HG03095 (cell line): ENCODE measurements around the gene NAIP.
"Not testable (repeated sequence)": the region's sequence is repeated elsewhere in the genome, so short reads cannot be mapped to it uniquely, and the experiment has no call there.

ENCODE experiments used
- ATAC-seq: cut with Tn5 transposase; IDR thresholded peaks from one replicate; pipeline ENCODE4 v1.9.1; 2021; ENCODE audit warnings: moderate library complexity; ENCODE audit not compliant: unreplicated experiment

The NAIP gene

GRCh38 chr5:71025289-71025953 is at the start of gene NAIP:
TSS of gene NAIP (minus strand) at chr5:71025339. CDS start at chr5:71012915, 12,424 bp downstream.
- not testable (repeated sequence) for ATAC-seq

GRCh38 chr5:71067262-71067928 is 42.3 kb upstream of the NAIP start, which contains the start of gene GTF2H2:
TSS of gene GTF2H2 (minus strand) at chr5:71067676. CDS start at chr5:71062763, 4,913 bp downstream.
- peak; percentile 93 for ATAC-seq

- ATAC-seq, result not testable (repeated sequence)
Observed at GRCh38 chr5:71061322-71061721, 36.2 kb upstream of the NAIP start.

- ATAC-seq, result not testable (repeated sequence)
Observed at GRCh38 chr5:71059426-71059825, 34.3 kb upstream of the NAIP start.

GRCh38 chr5:71044808-71045207 is 19.7 kb upstream of the NAIP start:
- not testable (repeated sequence) for ATAC-seq

- ATAC-seq, result not testable (repeated sequence)
Observed at GRCh38 chr5:71044128-71044527, 19.0 kb upstream of the NAIP start.

GRCh38 chr5:71031046-71031776 is 6.1 kb upstream of the NAIP start:
- ATAC-seq, result not testable (repeated sequence)

- not testable (repeated sequence) for ATAC-seq
Observed at GRCh38 chr5:71020643-71021042, 4.5 kb downstream of the NAIP start.

- ATAC-seq, result not testable (repeated sequence)
Observed at GRCh38 chr5:71018376-71019005, 6.6 kb downstream of the NAIP start.

- ATAC-seq, result no peak
Observed at GRCh38 chr5:71014176-71014575, 11.0 kb downstream of the NAIP start.

GRCh38 chr5:71013575-71013974 is 11.6 kb downstream of the NAIP start:
- ATAC-seq, result no peak

GRCh38 chr5:71011194-71011792 is 13.8 kb downstream of the NAIP start:
- no peak for ATAC-seq

GRCh38 chr5:71006983-71007382 is 18.2 kb downstream of the NAIP start:
- ATAC-seq, result not testable (repeated sequence)

GRCh38 chr5:70984882-70985281 is 40.3 kb downstream of the NAIP start:
- ATAC-seq, result not testable (repeated sequence)

- not testable (repeated sequence) for ATAC-seq
Observed at GRCh38 chr5:70967220-70967619, 57.9 kb downstream of the NAIP start.

- ATAC-seq, result not testable (repeated sequence)
Observed at GRCh38 chr5:70964531-70964930, 60.6 kb downstream of the NAIP start.

- not testable (repeated sequence) for ATAC-seq
Observed at GRCh38 chr5:70953068-70953467, 72.1 kb downstream of the NAIP start.

- ATAC-seq, result not testable (repeated sequence)
Observed at GRCh38 chr5:70932560-70932959, 92.6 kb downstream of the NAIP start.

GRCh38 chr5:70931709-70932368 is 93.3 kb downstream of the NAIP start:
- ATAC-seq, result not testable (repeated sequence)

- peak; percentile 19 for ATAC-seq
Observed at GRCh38 chr5:70925211-70925562, 100.0 kb downstream of the NAIP start.
